SKM-1 treated with dmso at 0.1 percent for 144 hours (cell line): Measurements from ENCODE around the gene ELOB.
"Not testable (repeated sequence)": the region's sequence is repeated elsewhere in the genome, so short reads cannot be mapped to it uniquely, and the experiment has no call there.

Source experiments
- DNase-seq: peaks from one replicate; lab custom pipeline; 2025; ENCODE audit not compliant: unreplicated experiment; lab: John Stamatoyannopoulos, UW

Gene ELOB

DNA sequence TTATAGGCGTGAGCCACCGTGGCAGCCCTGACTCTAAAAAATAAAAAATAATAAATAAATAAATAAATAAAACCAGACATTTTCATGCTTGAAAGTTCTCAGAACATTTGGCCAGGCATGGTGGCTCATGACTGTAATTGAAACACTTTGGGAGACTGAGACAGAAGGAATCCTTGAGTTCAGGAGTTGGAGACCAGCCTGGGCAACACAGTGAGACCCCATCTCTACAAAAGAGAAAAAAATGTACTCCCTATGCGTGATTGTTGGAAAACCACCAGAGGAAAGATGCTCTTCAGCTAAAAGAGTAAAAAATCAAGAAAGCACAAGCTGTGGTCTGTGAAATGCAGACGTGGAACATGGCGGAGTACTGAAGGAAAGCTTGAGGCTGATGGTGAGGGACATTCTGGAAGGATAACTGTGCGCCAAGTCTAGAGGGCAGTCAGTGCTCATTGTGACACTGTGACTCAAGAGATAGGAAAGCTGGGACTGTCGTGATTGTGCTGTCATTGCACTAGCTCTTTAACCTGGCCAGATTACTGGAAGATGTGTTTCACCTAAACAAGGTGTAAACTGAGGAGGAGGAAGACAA, 52.9 kb downstream of the ELOB start:
- DNase-seq: no peak

DNA sequence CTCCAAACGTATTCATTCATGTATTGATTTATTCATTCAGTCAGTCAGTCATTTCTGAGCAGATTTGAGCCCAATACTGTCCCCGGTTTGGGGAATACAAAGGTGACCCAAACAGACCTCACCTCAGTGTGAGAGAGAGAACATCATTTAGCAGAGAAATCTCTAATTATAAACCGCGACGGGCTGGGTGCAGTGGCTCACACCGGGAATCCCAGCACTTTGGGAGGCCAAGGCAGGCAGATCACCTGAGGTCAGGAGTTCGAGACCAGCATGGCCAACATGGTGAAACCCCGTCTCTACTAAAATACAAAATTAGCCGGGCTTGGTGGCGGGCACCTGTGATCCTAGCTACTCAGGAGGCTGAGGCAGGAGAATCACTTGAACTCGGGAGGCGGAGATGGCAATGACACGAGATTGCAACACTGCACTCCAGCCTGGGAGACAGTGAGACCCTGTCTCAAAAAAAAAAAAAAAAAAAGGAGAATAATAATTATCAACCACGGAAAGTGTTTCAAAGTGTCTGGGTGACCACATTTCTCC, 55.4 kb downstream of the ELOB start:
- DNase-seq: not testable (repeated sequence)
